K562 (cell line): ENCODE measurements around the gene F12. TPM values are rescaled to one million over a fixed set of nuclear protein-coding genes. Genes with fewer than 3 reads are reported as not detected.

ENCODE experiments used
- ATAC-seq: fragments of 200-7000 bp; cut with Tn5 transposase; 3 replicates; pipeline ENCODE4 v1.9.1; 2020; ENCODE audit warnings: moderate library complexity
- BruUV-seq: library from RNA; stranded (reverse); fragments of 400-500 nt; replicated peaks from 2 replicates; lab custom pipeline; 2021; lab: Mats Ljungman, UMichigan
- CTCF ChIA-PET: fragments of 300-600 bp; formaldehyde crosslinking; extraction: SDS; loops from one replicate; lab custom pipeline; 2021; ENCODE audit warnings: low intra/inter-chr PET ratio; lab: Yijun Ruan, JAX
- POLR2A ChIA-PET: fragments of 300-600, 350-650 bp; sonication (Branson Sonifier 250); formaldehyde crosslinking; extraction: SDS; loops from one replicate; lab custom pipeline; 2021; ENCODE audit warnings: antibody characterized with exemption, inconsistent platforms; lab: Yijun Ruan, JAX
- DNase-seq, 4 experiments: peaks; one replicate each; pipeline versions ENCODE4 v3.0.0 to v3.0.0-alpha.2; 2011 to 2018; ENCODE audit warnings: low spot score in 3 of 4, mixed read lengths in 3 of 4; ENCODE audit errors: extremely low read depth in 1 of 4
- FAIRE-seq: peaks from 2 replicates; lab custom pipeline; 2011; peaks lifted over from hg19 to GRCh38; lab: Jason Lieb, UNC
- H2AFZ ChIP-seq: 2 replicates; pipeline ENCODE4 v1.6.0; 2011; ENCODE audit warnings: low read depth, low read length, control low read depth, inconsistent platforms
- H3K27ac ChIP-seq: fragments of 200-600 bp; 3 replicates; pipeline ENCODE4 v1.8.0; 2011; ENCODE audit warnings: low read depth, mild to moderate bottlenecking, control low read depth, inconsistent platforms, low read length, moderate library complexity, mixed read lengths; ENCODE audit errors: extremely low read depth
- H3K27me3 ChIP-seq, 2 experiments: fragments of 300-600 bp in 1 of 2; 2 replicates in 1 of 2; 3 replicates in 1 of 2; pipeline versions ENCODE4 v1.6.0 to v1.8.0; 2011; ENCODE audit warnings: inconsistent platforms in 2 of 2, low read length in 2 of 2, mild to moderate bottlenecking in 1 of 2, mixed read lengths in 1 of 2, moderate library complexity in 1 of 2; ENCODE audit not compliant: control insufficient read depth in 2 of 2, insufficient read depth in 2 of 2
- H3K36me3 ChIP-seq: fragments of 300-600 bp; 3 replicates; pipeline ENCODE4 v1.8.0; 2011; ENCODE audit warnings: mild to moderate bottlenecking, low read length, inconsistent platforms; ENCODE audit not compliant: control insufficient read depth, insufficient read depth
- H3K4me1 ChIP-seq, 2 experiments: fragments of 200-600 bp in 1 of 2; replicated peaks in 1 of 2; 2 replicates in 1 of 2; 3 replicates in 1 of 2; pipeline versions ENCODE4 v1.5.1 to v1.8.0; 2011; ENCODE audit warnings: inconsistent platforms in 2 of 2, low read length in 2 of 2, mild to moderate bottlenecking in 1 of 2, mixed read lengths in 1 of 2, moderate library complexity in 1 of 2; ENCODE audit not compliant: control insufficient read depth in 2 of 2, insufficient read depth in 2 of 2
- H3K4me2 ChIP-seq: 2 replicates; pipeline ENCODE4 v1.6.1; 2011; ENCODE audit warnings: low read length, control low read depth, inconsistent platforms, mixed read lengths; ENCODE audit not compliant: insufficient read depth
- H3K4me3 ChIP-seq: fragments of 200-600 bp; sonication (generic), shearing (Covaris generic); 2 replicates; pipeline ENCODE4 v1.5.1; 2016; ENCODE audit warnings: control low read depth, inconsistent platforms
- H3K79me2 ChIP-seq: fragments of 200-600 bp; 3 replicates; pipeline ENCODE4 v1.8.0; 2011; ENCODE audit warnings: low read length, inconsistent platforms; ENCODE audit not compliant: control insufficient read depth, insufficient read depth
- H3K9ac ChIP-seq, 2 experiments: 2 replicates each; pipeline versions ENCODE4 v1.6.0 to v1.6.1; 2011; ENCODE audit warnings: low read depth in 2 of 2, low read length in 2 of 2, control low read depth in 1 of 2, inconsistent platforms in 1 of 2, mild to moderate bottlenecking in 1 of 2, mixed read lengths in 1 of 2; ENCODE audit not compliant: insufficient read depth in 1 of 2
- H3K9me1 ChIP-seq: one replicate; pipeline ENCODE4 v1.6.0; 2011; ENCODE audit warnings: inconsistent platforms, mild to moderate bottlenecking, low read length, moderate library complexity; ENCODE audit not compliant: control insufficient read depth, insufficient read depth
- H3K9me3 ChIP-seq: replicated peaks from 2 replicates; pipeline ENCODE4 v1.5.1; 2011; ENCODE audit warnings: low read depth, low read length, inconsistent platforms; ENCODE audit not compliant: control insufficient read depth, insufficient read depth
- H4K20me1 ChIP-seq: replicated peaks from 2 replicates; pipeline ENCODE4 v1.6.1; 2011; ENCODE audit warnings: low read length, inconsistent platforms, mixed read lengths; ENCODE audit not compliant: control insufficient read depth, insufficient read depth
- CHD1 ChIP-seq: fragments of 200-600 bp; sonication (generic); IDR thresholded peaks from one replicate; pipeline ENCODE4 v1.6.1; 2012; ENCODE audit warnings: mild to moderate bottlenecking, moderate library complexity, low read length, inconsistent platforms
- ELF2 ChIP-seq: fragments of 250-450 bp; sonication (Bioruptor Pico); IDR thresholded peaks from 2 replicates; pipeline ENCODE4 v1.5.0; 2021; ENCODE audit warnings: mild to moderate bottlenecking
- MXI1 ChIP-seq: IDR thresholded peaks from 2 replicates; pipeline ENCODE4 v1.6.1; 2011; ENCODE audit warnings: low read depth, mild to moderate bottlenecking, improper control_type of control experiment, low read length
- ZNF3 ChIP-seq: fragments of 250-450 bp; sonication (Bioruptor Pico); IDR thresholded peaks from 2 replicates; pipeline ENCODE4 v1.5.0; 2021; ENCODE audit warnings: mild to moderate bottlenecking, moderate library complexity
- ZSCAN32 ChIP-seq: fragments of 450-650 bp; formaldehyde crosslinking; IDR thresholded peaks from 2 replicates; pipeline ENCODE4 v1.4.0; 2020; ENCODE audit warnings: mild to moderate bottlenecking, moderate library complexity
- WGBS: fragments of 100-300 bp; shearing (Covaris generic); methylation state at CpG from one replicate; pipeline ENCODE4 v1.1.6; 2016; ENCODE audit warnings: low coverage, mixed read lengths; ENCODE audit not compliant: insufficient coverage; ENCODE audit errors: missing lambda C conversion rate; 5-methylcytosine and 5-hydroxymethylcytosine counted together
- in situ Hi-C: fragments of 300-500 bp; cut with MboI; formaldehyde crosslinking; loops from 4 replicates; pipeline ENCODE4 v1.15.0; 2018; ENCODE audit warnings: inconsistent platforms, mixed read lengths
- intact Hi-C: fragments of 100-400 bp; cut with micrococcal nuclease; formaldehyde crosslinking; loops from 2 replicates; pipeline ENCODE4 v1.14.2; 2022
- polyA plus RNA-seq, 8 experiments: library from polyadenylated mRNA; depleted of rRNA in 4 of 8; stranded (reverse) in 5 of 8; unstranded in 3 of 8; fragments of >200 nt; fragmentation: Nextera tagmentation in 2 of 8; fragmentation: Illumina TruSeq in 1 of 8; extraction: Ambion mirVana in 2 of 8; extraction: Trizol in 1 of 8; gene quantifications; 2 replicates each; pipeline versions ENCODE4 v1.2.1 to v1.2.3, GENCODE V29; 2011 to 2014; ENCODE audit warnings: inconsistent platforms in 1 of 8, missing spikeins in 1 of 8
- total RNA-seq, 7 experiments: library from RNA; depleted of rRNA in 6 of 7; stranded (reverse); fragments of >200 nt in 6 of 7; fragmentation: Illumina TruSeq in 2 of 7; extraction: Trizol in 2 of 7; gene quantifications; 2 replicates each; pipeline versions ENCODE4 v1.2.1 to v1.2.3, GENCODE V29; 2011 to 2021; ENCODE audit warnings: low replicate concordance in 1 of 7
- TF ChIP-seq, protein P1 (sequence below): fragments of 450-650 bp; IDR thresholded peaks from 2 replicates; pipeline ENCODE4 v1.6.1; 2017; ENCODE audit warnings: antibody characterized with exemption

Gene F12
- total and polyA plus RNA-seq, 9 of the 15 experiments (the other 6 are each of a cell fraction or from before 2014, with no cell fraction given): 0.59 to 18.3 (median 3.6) TPM

DNA sequence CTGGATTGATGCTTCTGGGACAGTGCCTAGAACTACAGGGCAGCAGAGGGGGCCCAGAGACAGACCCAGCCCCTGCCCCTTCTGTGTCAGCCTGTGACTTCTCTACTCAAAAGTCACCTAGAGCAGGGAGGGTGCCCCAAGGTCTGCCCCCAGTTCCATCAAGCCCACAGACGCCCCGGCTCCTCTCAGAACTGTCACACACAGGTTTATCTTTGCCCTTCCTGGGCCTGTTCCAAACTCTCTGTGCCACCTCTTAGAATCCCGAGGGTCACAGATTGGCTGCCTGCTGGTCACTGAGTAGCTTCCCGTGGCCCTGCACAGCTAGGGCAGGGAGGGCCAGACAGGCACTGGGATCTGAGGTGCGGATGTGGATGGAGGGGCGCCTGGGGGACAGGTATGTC lies 49.9 kb downstream of the F12 start:
- H2AFZ ChIP-seq: no peak overlapping the region; the same call in 1 of the 2 replicates
- in situ Hi-C loops: no loop called here
- DNase-seq: no peak
- no peak overlapping the region for H3K27ac ChIP-seq
- BruUV-seq: no TSS peak
- H3K9me1 ChIP-seq: no peaks in the 10 kb centered on the region
- intact Hi-C loops: no loop called here
- no peak for FAIRE-seq
- H3K4me1 ChIP-seq: peaks cover 19 to 51% of the 10 kb centered on the region in 2 experiments; a peak in 4 of 5 replicates
- TF ChIP-seq ZNF3 (no peak), ELF2 (CRISPR knock-in tag) (no peak), CHD1 (no peak), ZSCAN32 (CRISPR knock-in tag) (no peak), MXI1 (no peak)
- TF ChIP-seq, protein P1, sequence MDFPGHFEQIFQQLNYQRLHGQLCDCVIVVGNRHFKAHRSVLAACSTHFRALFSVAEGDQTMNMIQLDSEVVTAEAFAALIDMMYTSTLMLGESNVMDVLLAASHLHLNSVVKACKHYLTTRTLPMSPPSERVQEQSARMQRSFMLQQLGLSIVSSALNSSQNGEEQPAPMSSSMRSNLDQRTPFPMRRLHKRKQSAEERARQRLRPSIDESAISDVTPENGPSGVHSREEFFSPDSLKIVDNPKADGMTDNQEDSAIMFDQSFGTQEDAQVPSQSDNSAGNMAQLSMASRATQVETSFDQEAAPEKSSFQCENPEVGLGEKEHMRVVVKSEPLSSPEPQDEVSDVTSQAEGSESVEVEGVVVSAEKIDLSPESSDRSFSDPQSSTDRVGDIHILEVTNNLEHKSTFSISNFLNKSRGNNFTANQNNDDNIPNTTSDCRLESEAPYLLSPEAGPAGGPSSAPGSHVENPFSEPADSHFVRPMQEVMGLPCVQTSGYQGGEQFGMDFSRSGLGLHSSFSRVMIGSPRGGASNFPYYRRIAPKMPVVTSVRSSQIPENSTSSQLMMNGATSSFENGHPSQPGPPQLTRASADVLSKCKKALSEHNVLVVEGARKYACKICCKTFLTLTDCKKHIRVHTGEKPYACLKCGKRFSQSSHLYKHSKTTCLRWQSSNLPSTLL: no peak
- H3K9me3 ChIP-seq: 0 out of 2 replicates have a peak, but pooled peaks cover 3% of the 10 kb centered on the region
- no peak overlapping the region for H3K4me3 ChIP-seq
- ChIA-PET CTCF (interaction anchor here (0.5 kb wide), 1 partner anchor 115 kb away, joined by 3 read pairs; no protein-coding TSS in a partner anchor), POLR2A (interaction anchor here (0.7 to 1.4 kb wide), 2 partner anchors 13 to 296 kb away, joined by 3 to 7 read pairs; no protein-coding TSS in a partner anchor)
- 52% methylated on average over 6 of the region's 6 CpGs for WGBS
- no peaks in the 10 kb centered on the region for H3K36me3 ChIP-seq
- H3K4me2 ChIP-seq: no peak overlapping the region
- no peaks in the 10 kb centered on the region for H4K20me1 ChIP-seq
- H3K9ac ChIP-seq: peak overlapping the region in 1 of 2 experiments; percentile 70; a peak in 2 of 4 replicates
- H3K27me3 ChIP-seq: no peaks in the 10 kb centered on the region
- no peak for ATAC-seq
- no peaks in the 10 kb centered on the region for H3K79me2 ChIP-seq
